SK-N-SH treated with all-trans-retinoic acid at 6 μM for 48 hours (cell line): ENCODE measurements around the gene EFNA3.

Experiments used
- ATAC-seq: fragments of 200-7000 bp; cut with Tn5 transposase; 3 replicates; pipeline ENCODE4 v1.9.1; 2020; ENCODE audit warnings: mild to moderate bottlenecking, moderate library complexity
- ARNTL ChIP-seq: fragments of 450-650 bp; formaldehyde crosslinking; IDR thresholded peaks from 2 replicates; pipeline ENCODE4 v1.5.0; 2020; ENCODE audit warnings: low read depth, mild to moderate bottlenecking, moderate library complexity, borderline replicate concordance
- BACH2 ChIP-seq: fragments of 250-450 bp; sonication (Bioruptor Pico); IDR thresholded peaks from 2 replicates; pipeline ENCODE4 v1.9.0; 2021; ENCODE audit warnings: mild to moderate bottlenecking, borderline replicate concordance
- CREB5 ChIP-seq: fragments of 250-450 bp; sonication (Bioruptor Pico); IDR thresholded peaks from 2 replicates; pipeline ENCODE4 v1.5.1; 2020; ENCODE audit warnings: low read depth, mild to moderate bottlenecking, moderate library complexity
- CSDC2 ChIP-seq: fragments of 250-450 bp; sonication (Bioruptor Pico); IDR thresholded peaks from 2 replicates; pipeline ENCODE4 v1.5.0; 2020; ENCODE audit warnings: mild to moderate bottlenecking, moderate library complexity
- CSRNP3 ChIP-seq: fragments of 250-450 bp; sonication (Bioruptor Pico); IDR thresholded peaks from 2 replicates; pipeline ENCODE4 v1.5.1; 2021; ENCODE audit warnings: mild to moderate bottlenecking, moderate library complexity
- ESRRG ChIP-seq: fragments of 250-450 bp; sonication (Bioruptor Pico); IDR thresholded peaks from 2 replicates; pipeline ENCODE4 v1.6.1; 2021; ENCODE audit warnings: mild to moderate bottlenecking
- GLIS3 ChIP-seq: fragments of 250-450 bp; sonication (Bioruptor Pico); IDR thresholded peaks from 2 replicates; pipeline ENCODE4 v1.5.0; 2020; ENCODE audit warnings: mild to moderate bottlenecking, moderate library complexity
- ISL1 ChIP-seq: fragments of 250-450 bp; sonication (Bioruptor Pico); IDR thresholded peaks from 2 replicates; pipeline ENCODE4 v2.1.2; 2022; ENCODE audit warnings: mild to moderate bottlenecking, moderate library complexity
- OSR1 ChIP-seq: fragments of 250-450 bp; sonication (Bioruptor Pico); IDR thresholded peaks from 2 replicates; pipeline ENCODE4 v1.8.0; 2022; ENCODE audit warnings: moderate library complexity, mild to moderate bottlenecking, inconsistent platforms
- PATZ1 ChIP-seq: fragments of 250-450 bp; sonication (Bioruptor Pico); IDR thresholded peaks from 2 replicates; pipeline ENCODE4 v1.8.0; 2020; ENCODE audit warnings: mild to moderate bottlenecking, moderate library complexity, borderline replicate concordance
- POU6F1 ChIP-seq: fragments of 250-450 bp; sonication (Bioruptor Pico); IDR thresholded peaks from 2 replicates; pipeline ENCODE4 v1.8.0; 2021; ENCODE audit warnings: low read depth, mild to moderate bottlenecking, moderate library complexity, borderline replicate concordance
- PPARA ChIP-seq: fragments of 250-450 bp; sonication (Bioruptor Pico); IDR thresholded peaks from 2 replicates; pipeline ENCODE4 v1.5.0; 2020; ENCODE audit warnings: mild to moderate bottlenecking, borderline replicate concordance
- RARB ChIP-seq: fragments of 250-450 bp; sonication (Bioruptor Pico); IDR thresholded peaks from 2 replicates; pipeline ENCODE4 v1.8.0; 2021; ENCODE audit warnings: mild to moderate bottlenecking, moderate library complexity
- SNAI2 ChIP-seq: fragments of 250-450 bp; sonication (Bioruptor Pico); IDR thresholded peaks from 2 replicates; pipeline ENCODE4 v1.5.0; 2020; ENCODE audit warnings: mild to moderate bottlenecking, moderate library complexity
- TCF4 ChIP-seq: fragments of 250-450 bp; sonication (Bioruptor Pico); IDR thresholded peaks from 2 replicates; pipeline ENCODE4 v1.8.0; 2021; ENCODE audit warnings: mild to moderate bottlenecking, moderate library complexity, borderline replicate concordance
- TOX ChIP-seq: fragments of 250-450 bp; sonication (Bioruptor Pico); IDR thresholded peaks from 2 replicates; pipeline ENCODE4 v1.8.0; 2021; ENCODE audit warnings: mild to moderate bottlenecking, moderate library complexity, borderline replicate concordance
- TSHZ2 ChIP-seq: fragments of 250-450 bp; sonication (Bioruptor Pico); IDR thresholded peaks from 2 replicates; pipeline ENCODE4 v1.5.0; 2020; ENCODE audit warnings: mild to moderate bottlenecking, moderate library complexity
- ZC3H10 ChIP-seq: fragments of 250-450 bp; sonication (Bioruptor Pico); IDR thresholded peaks from 2 replicates; pipeline ENCODE4 v1.5.1; 2021; ENCODE audit warnings: mild to moderate bottlenecking, moderate library complexity
- ZFP3 ChIP-seq: fragments of 250-450 bp; sonication (Bioruptor Pico); IDR thresholded peaks from 2 replicates; pipeline ENCODE4 v1.5.0; 2020; ENCODE audit warnings: mild to moderate bottlenecking, moderate library complexity
- ZFP30 ChIP-seq: fragments of 450-650 bp; formaldehyde crosslinking; IDR thresholded peaks from 2 replicates; pipeline ENCODE4 v1.5.0; 2022; ENCODE audit warnings: mild to moderate bottlenecking, moderate library complexity
- ZNF565 ChIP-seq: fragments of 450-650 bp; formaldehyde crosslinking; conservative IDR thresholded peaks from 2 replicates; pipeline ENCODE4 v1.5.0; 2020; ENCODE audit warnings: low read depth, mild to moderate bottlenecking, moderate library complexity
- ZNF70 ChIP-seq: fragments of 450-650 bp; formaldehyde crosslinking; IDR thresholded peaks from 2 replicates; pipeline ENCODE4 v1.5.0; 2020; ENCODE audit warnings: mild to moderate bottlenecking, moderate library complexity
- ZNF8 ChIP-seq: fragments of 450-650 bp; formaldehyde crosslinking; IDR thresholded peaks from 2 replicates; pipeline ENCODE4 v1.5.0; 2020; ENCODE audit warnings: mild to moderate bottlenecking, moderate library complexity

The EFNA3 gene

GRCh38 chr1:155124503-155125463 is 46.1 kb downstream of the EFNA3 start:
- TF ChIP-seq ZFP30 (CRISPR knock-in tag): no peak
- no peak for ATAC-seq

GRCh38 chr1:155125511-155125945 is 46.9 kb downstream of the EFNA3 start:
- ATAC-seq: no peak
- TF ChIP-seq TOX (CRISPR knock-in tag) (no peak), CSDC2 (CRISPR knock-in tag) (no peak), PATZ1 (CRISPR knock-in tag) (no peak), ZNF70 (no peak), ISL1 (CRISPR knock-in tag) (no peak), BACH2 (CRISPR knock-in tag) (no peak), SNAI2 (no peak), GLIS3 (CRISPR knock-in tag) (no peak), CSRNP3 (CRISPR knock-in tag) (no peak), TCF4 (CRISPR knock-in tag) (no peak), OSR1 (no peak), ARNTL (CRISPR knock-in tag) (no peak), ZC3H10 (no peak), ZFP3 (CRISPR knock-in tag) (no peak), PPARA (CRISPR knock-in tag) (no peak), ZNF565 (CRISPR knock-in tag) (no peak), ZFP30 (CRISPR knock-in tag) (no peak), ESRRG (CRISPR knock-in tag) (no peak)

- no peak for ATAC-seq
- TF ChIP-seq TOX (CRISPR knock-in tag) (no peak), ISL1 (CRISPR knock-in tag) (no peak), PATZ1 (CRISPR knock-in tag) (no peak), ARNTL (CRISPR knock-in tag) (no peak), TCF4 (CRISPR knock-in tag) (no peak), OSR1 (no peak), ZNF8 (CRISPR knock-in tag) (no peak), SNAI2 (no peak), RARB (no peak), TSHZ2 (no peak), ESRRG (CRISPR knock-in tag) (no peak), ZC3H10 (no peak), ZNF565 (CRISPR knock-in tag) (no peak), ZNF70 (no peak), CREB5 (no peak), ZFP3 (CRISPR knock-in tag) (no peak), GLIS3 (CRISPR knock-in tag) (no peak), POU6F1 (CRISPR knock-in tag) (no peak), BACH2 (CRISPR knock-in tag) (no peak), CSDC2 (CRISPR knock-in tag) (no peak)
Measured at GRCh38 chr1:155125946-155126555, 47.4 kb downstream of the EFNA3 start.
